ENCODE measurements around the gene PTPN4.
"Not testable (repeated sequence)": the region's sequence is repeated elsewhere in the genome, so short reads cannot be mapped to it uniquely, and the experiment has no call there.

The PTPN4 gene

DNA sequence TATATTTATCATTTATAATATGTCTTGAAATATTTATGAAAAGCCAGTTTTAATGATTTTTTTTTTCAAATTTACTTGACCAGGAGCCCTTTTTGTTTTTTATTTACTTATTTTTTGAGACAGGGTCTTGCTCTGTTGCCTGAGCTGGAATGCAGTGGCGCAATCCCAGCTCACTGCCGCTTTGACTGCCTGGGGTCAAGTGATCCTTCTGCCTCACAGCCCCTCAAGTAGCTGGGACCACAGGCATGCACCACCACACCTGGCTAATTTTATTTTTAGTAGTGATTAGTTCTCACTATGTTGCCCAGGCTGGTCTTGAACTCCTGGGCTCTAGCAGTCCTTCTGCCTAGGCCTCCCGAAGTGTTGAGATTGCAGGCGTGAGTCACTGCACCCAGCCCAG, 258.8 kb downstream of the PTPN4 start:
- H3K4me3 ChIP-seq (ENCODE audit: low read length): no peak overlapping the region
- TF ChIP-seq ZNF274 (IDR thresholded peaks at IDR 0.05; ENCODE audit: low read depth, low read length): no peak

DNA sequence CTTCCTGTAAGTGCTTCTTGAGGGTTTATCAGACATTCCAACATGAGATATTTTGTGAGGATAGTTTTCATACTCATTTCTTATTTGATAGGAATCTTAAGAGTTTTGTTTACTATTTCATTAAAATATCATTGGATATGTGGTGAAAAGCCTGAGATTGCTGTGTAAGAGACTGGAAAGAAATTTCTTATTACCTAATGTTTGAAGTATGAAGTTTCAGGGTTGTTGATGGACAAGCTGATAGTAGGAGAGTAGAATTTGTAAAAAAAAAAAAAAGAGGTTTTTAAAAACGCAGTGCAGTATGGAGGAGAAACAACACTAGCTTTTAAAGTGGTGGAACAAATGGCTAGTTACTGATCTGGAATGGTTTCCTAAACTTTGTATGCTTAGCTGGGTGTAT, 260.8 kb downstream of the PTPN4 start:
- no peak overlapping the region for H3K4me3 ChIP-seq (ENCODE audit: low read length)
- TF ChIP-seq ZNF274 (IDR thresholded peaks at IDR 0.05; ENCODE audit: low read depth, low read length): no peak

DNA sequence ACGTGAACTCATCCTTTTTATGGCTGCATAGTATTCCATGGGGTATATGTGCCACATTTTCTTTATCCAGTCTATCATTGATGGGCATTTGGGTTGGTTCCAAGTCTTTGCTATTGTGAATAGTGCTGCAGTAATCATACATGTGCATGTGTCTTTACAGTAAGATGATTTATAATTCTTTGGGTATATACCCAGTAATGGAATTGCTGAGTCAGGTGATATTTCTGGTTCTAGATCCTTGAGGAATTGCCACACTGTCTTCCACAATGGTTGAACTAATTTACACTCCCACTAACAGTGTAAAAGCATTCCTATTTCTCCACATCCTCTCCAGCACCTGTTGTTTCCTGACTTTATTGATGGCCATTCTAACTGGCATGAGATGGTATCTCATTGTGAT, 262.8 kb downstream of the PTPN4 start:
- H3K4me3 ChIP-seq (ENCODE audit: low read length): not testable (repeated sequence)

DNA sequence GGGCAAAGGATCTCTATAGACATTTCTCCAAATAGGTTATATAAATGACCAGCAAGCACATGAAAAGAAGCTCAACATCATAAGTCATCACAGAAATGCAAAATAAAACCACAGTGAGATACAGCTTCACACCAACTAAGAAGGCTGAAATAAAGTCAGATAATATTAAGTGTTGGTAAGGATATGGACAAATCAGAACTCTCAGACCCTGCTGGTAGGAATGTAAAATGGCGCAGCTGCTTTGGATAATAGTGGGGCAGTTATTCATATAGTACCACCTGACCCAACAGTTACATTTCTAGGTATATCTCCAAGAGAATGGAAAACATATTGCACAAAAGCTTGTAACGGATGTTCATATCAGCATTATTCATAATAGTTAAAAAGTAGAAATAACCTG, 267.2 kb downstream of the PTPN4 start:
- H3K4me3 ChIP-seq (ENCODE audit: low read length): no peak overlapping the region
- TF ChIP-seq ZNF274 (IDR thresholded peaks at IDR 0.05; ENCODE audit: low read depth, low read length): no peak

DNA sequence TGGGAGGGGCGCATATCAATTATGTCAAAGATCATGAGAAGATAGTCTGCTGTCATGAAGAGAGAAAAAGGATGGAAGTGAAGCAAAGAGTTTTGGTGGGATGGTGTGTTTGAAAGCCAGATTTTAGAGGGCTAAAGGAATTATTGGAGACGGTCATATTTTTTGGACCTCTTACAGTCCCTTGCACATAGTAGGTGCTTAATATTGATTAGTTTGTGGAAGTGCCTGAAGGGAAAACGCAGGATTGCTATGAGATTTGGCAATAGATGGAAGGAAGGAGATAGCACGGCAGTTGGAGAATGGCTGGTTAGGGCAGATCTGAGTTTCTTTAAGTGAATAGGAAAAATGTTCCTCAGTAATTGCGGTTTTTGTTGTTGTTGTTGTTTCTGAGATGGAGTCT, 269.1 kb downstream of the PTPN4 start:
- no peak for TF ChIP-seq ZNF274 (IDR thresholded peaks at IDR 0.05; ENCODE audit: low read depth, low read length)
- no peak overlapping the region for H3K4me3 ChIP-seq (ENCODE audit: low read length)

DNA sequence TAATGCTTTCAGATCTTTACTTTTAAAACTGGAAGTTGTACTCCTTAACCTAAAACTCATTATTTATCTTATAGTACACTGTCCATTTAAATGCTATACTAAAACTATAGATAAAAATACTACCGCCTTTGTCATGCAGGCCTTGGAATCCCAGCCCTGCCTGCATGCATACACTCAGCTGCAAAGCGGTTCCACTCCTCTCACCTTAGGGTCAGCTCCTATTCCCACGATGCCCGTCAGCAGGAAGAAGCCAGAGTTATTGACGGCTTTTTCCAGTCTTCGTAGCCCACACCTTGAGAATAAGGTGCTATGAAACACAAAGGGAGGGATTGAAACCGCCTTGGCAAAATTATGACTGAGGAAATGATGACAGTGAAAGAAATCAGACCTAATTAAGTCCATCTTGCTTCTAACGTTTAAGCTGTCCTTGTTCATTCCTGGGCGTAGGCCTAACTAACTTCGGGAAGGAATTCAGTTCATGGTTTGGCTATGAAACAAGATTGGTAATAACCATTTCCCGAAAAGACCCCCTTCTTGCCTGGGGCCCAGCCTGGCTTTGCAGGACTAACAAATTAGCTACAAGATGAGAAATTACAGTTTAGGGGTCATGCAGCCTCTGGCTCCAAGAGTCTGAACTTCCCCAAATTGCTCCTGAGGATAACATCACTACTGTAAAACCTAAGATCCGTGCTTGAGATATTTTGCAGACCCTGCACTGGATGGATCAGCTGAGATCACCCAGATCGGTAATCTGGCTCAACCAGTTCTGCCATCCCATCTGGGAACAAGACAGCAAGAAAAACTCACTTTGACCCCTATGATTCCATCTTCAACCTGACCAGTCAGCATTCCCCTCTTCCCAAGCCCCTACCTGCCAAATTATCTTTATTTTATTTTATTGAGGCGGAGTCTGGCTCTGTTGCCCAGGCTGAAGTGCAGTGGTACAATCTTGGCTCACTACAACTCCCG, 270.2 kb downstream of the PTPN4 start:
- no peak overlapping the region for H3K4me3 ChIP-seq (ENCODE audit: low read length)
- no peak for TF ChIP-seq ZNF274 (IDR thresholded peaks at IDR 0.05; ENCODE audit: low read depth, low read length)

DNA sequence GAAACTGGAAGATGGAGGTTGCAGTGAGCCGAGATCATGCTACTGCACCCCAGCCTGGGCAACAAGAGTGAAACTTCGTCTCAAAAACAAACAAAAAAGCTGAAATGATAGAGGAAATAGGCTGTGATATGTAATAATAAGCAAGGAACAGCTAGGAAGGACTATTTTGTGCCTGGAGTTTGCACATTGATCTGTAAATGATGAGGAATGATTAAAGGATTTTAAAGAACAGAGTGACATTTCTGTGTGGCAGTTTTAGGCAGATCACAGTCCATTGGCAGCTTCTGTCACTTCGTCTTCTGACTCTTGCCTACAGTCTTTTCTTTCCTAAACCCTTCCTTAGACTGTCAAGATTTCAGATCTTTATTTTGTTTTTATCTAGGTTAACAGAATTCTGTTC, 272.6 kb downstream of the PTPN4 start:
- no peak for TF ChIP-seq ZNF274 (IDR thresholded peaks at IDR 0.05; ENCODE audit: low read depth, low read length)
- H3K4me3 ChIP-seq (ENCODE audit: low read length): no peak overlapping the region
